Fibroblast of lung (primary cell): ENCODE data around the gene PHF21A.

Experiments used
- EZH2 ChIP-seq: IDR thresholded peaks from 2 replicates; pipeline ENCODE4 v1.5.1; 2012; ENCODE audit warnings: low read length, control low read depth, mild to moderate bottlenecking; ENCODE audit errors: missing control alignments
- TF ChIP-seq, protein P1 (sequence below), 2 donors: IDR thresholded peaks in 1 of 2; conservative IDR thresholded peaks in 1 of 2; 1 replicate in 1 of 2; 2 replicates in 1 of 2; pipeline ENCODE4 v1.5.1; 2011 to 2012; ENCODE audit warnings: low read length in 2 of 2, control low read depth in 1 of 2, inconsistent platforms in 1 of 2, low read depth in 1 of 2, mild to moderate bottlenecking in 1 of 2

DNA sequence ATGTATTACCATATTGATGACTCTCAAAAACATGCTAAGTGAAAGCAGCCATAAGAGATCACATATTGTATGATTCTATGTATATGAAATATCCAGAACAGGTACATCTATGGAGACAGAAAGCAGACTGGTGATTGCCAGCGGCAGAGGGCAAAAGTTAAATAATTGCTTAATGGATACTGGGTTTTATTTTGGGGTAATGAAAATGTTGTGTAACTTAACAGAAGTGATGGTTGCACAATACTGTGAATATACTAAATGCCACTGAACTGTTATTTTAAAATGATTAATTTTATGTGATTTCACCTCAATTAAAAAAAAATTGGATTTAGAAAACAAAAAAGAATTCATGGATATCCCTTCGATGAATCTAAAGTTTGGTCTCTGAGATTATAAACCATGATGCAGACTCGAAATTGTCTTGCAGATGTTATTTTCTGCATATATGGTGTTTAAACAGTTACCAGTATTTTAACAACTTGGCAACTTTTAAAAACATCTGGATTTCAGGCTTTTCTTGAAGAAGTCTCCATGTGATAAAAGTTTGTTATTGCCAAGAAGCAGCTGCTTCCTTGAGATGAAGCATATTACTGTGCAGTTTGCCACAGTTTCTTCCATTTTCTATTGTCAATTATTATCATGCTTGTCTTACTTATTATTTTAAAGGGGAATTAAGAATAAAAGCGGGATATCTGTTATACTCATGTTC, 160.7 kb downstream of the PHF21A start:
- TF ChIP-seq, protein P1, sequence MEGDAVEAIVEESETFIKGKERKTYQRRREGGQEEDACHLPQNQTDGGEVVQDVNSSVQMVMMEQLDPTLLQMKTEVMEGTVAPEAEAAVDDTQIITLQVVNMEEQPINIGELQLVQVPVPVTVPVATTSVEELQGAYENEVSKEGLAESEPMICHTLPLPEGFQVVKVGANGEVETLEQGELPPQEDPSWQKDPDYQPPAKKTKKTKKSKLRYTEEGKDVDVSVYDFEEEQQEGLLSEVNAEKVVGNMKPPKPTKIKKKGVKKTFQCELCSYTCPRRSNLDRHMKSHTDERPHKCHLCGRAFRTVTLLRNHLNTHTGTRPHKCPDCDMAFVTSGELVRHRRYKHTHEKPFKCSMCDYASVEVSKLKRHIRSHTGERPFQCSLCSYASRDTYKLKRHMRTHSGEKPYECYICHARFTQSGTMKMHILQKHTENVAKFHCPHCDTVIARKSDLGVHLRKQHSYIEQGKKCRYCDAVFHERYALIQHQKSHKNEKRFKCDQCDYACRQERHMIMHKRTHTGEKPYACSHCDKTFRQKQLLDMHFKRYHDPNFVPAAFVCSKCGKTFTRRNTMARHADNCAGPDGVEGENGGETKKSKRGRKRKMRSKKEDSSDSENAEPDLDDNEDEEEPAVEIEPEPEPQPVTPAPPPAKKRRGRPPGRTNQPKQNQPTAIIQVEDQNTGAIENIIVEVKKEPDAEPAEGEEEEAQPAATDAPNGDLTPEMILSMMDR (conservative IDR thresholded peaks at IDR 0.05 in 1 of 2, IDR thresholded peaks at IDR 0.05 in 1 of 2; ENCODE audit: low read depth in 1 of 2, low read length in 2 of 2), result no peak
- TF ChIP-seq EZH2, result no peak
